ENCODE results near the gene PDK2. TPM values are rescaled to one million over a fixed set of nuclear protein-coding genes. Genes with fewer than 3 reads are reported as not detected.

PDK2 gene
- total and polyA plus RNA-seq, 9 of the 15 experiments (the other 6 are each of a cell fraction or from before 2014, with no cell fraction given) = 0.03 to 2.5 (median 1.4) TPM

GRCh38 chr17:50153650-50154575, 58.8 kb downstream of the PDK2 start (continued):
- TF ChIP-seq, protein P1, sequence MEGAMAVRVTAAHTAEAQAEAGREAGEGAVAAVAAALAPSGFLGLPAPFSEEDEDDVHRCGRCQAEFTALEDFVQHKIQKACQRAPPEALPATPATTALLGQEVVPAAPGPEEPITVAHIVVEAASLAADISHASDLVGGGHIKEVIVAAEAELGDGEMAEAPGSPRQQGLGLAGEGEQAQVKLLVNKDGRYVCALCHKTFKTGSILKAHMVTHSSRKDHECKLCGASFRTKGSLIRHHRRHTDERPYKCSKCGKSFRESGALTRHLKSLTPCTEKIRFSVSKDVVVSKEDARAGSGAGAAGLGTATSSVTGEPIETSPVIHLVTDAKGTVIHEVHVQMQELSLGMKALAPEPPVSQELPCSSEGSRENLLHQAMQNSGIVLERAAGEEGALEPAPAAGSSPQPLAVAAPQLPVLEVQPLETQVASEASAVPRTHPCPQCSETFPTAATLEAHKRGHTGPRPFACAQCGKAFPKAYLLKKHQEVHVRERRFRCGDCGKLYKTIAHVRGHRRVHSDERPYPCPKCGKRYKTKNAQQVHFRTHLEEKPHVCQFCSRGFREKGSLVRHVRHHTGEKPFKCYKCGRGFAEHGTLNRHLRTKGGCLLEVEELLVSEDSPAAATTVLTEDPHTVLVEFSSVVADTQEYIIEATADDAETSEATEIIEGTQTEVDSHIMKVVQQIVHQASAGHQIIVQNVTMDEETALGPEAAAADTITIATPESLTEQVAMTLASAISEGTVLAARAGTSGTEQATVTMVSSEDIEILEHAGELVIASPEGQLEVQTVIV (CRISPR knock-in tag; IDR thresholded peaks at IDR 0.05; ENCODE audit: borderline replicate concordance) = no peak
- TF ChIP-seq TEAD2 (tag; IDR thresholded peaks at IDR 0.05) = no peak
- TF ChIP-seq FOXA3 (CRISPR knock-in tag; conservative IDR thresholded peaks at IDR 0.05 in 1 of 2, IDR thresholded peaks at IDR 0.05 in 1 of 2) = no peak
- TF ChIP-seq LCOR (CRISPR knock-in tag; IDR thresholded peaks at IDR 0.05) = peak; percentile 70; the same call in 1 of the 2 replicates
- no peak for TF ChIP-seq ZNF655 (CRISPR knock-in tag; IDR thresholded peaks at IDR 0.05)
- TF ChIP-seq BCL6 (CRISPR knock-in tag; IDR thresholded peaks at IDR 0.05) = no peak
- TF ChIP-seq, protein P2, sequence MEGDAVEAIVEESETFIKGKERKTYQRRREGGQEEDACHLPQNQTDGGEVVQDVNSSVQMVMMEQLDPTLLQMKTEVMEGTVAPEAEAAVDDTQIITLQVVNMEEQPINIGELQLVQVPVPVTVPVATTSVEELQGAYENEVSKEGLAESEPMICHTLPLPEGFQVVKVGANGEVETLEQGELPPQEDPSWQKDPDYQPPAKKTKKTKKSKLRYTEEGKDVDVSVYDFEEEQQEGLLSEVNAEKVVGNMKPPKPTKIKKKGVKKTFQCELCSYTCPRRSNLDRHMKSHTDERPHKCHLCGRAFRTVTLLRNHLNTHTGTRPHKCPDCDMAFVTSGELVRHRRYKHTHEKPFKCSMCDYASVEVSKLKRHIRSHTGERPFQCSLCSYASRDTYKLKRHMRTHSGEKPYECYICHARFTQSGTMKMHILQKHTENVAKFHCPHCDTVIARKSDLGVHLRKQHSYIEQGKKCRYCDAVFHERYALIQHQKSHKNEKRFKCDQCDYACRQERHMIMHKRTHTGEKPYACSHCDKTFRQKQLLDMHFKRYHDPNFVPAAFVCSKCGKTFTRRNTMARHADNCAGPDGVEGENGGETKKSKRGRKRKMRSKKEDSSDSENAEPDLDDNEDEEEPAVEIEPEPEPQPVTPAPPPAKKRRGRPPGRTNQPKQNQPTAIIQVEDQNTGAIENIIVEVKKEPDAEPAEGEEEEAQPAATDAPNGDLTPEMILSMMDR (IDR thresholded peaks at IDR 0.05 in 2 of 3, conservative IDR thresholded peaks at IDR 0.05 in 1 of 3; ENCODE audit: insufficient read depth in 2 of 3, low read depth in 1 of 3, low read length in 3 of 3) = no peak
- TF ChIP-seq PRPF4 (IDR thresholded peaks at IDR 0.05; ENCODE audit: insufficient read depth, low read depth, low read length, poor library complexity, severe bottlenecking) = no peak
- TF ChIP-seq ZBED1 (IDR thresholded peaks at IDR 0.05) = no peak
- TF ChIP-seq NCOA1 (IDR thresholded peaks at IDR 0.05; ENCODE audit: low read depth) = 0 out of 2 replicates have a peak, but pooled peaks have one; percentile 46
- TF ChIP-seq FUS (optimal IDR thresholded peaks at IDR 0.05; ENCODE audit: low read depth, low read length) = no peak
- TF ChIP-seq MTF1 (CRISPR knock-in tag; IDR thresholded peaks at IDR 0.05; ENCODE audit: borderline replicate concordance) = no peak
- TF ChIP-seq, protein P3, sequence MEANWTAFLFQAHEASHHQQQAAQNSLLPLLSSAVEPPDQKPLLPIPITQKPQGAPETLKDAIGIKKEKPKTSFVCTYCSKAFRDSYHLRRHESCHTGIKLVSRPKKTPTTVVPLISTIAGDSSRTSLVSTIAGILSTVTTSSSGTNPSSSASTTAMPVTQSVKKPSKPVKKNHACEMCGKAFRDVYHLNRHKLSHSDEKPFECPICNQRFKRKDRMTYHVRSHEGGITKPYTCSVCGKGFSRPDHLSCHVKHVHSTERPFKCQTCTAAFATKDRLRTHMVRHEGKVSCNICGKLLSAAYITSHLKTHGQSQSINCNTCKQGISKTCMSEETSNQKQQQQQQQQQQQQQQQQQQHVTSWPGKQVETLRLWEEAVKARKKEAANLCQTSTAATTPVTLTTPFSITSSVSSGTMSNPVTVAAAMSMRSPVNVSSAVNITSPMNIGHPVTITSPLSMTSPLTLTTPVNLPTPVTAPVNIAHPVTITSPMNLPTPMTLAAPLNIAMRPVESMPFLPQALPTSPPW (CRISPR knock-in tag; IDR thresholded peaks at IDR 0.05) = peak; percentile 87
- TF ChIP-seq FOXM1 (IDR thresholded peaks at IDR 0.05; ENCODE audit: low read depth) = peak; percentile 45; the same call in 1 of the 2 replicates
- no peak for TF ChIP-seq FOXM1 (CRISPR knock-in tag; IDR thresholded peaks at IDR 0.05; ENCODE audit: low read depth)
- TF ChIP-seq, protein P4, sequence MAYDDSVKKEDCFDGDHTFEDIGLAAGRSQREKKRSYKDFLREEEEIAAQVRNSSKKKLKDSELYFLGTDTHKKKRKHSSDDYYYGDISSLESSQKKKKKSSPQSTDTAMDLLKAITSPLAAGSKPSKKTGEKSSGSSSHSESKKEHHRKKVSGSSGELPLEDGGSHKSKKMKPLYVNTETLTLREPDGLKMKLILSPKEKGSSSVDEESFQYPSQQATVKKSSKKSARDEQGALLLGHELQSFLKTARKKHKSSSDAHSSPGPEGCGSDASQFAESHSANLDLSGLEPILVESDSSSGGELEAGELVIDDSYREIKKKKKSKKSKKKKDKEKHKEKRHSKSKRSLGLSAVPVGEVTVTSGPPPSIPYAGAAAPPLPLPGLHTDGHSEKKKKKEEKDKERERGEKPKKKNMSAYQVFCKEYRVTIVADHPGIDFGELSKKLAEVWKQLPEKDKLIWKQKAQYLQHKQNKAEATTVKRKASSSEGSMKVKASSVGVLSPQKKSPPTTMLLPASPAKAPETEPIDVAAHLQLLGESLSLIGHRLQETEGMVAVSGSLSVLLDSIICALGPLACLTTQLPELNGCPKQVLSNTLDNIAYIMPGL (CRISPR knock-in tag; IDR thresholded peaks at IDR 0.05) = no peak
- TF ChIP-seq GATA2 (CRISPR knock-in tag; IDR thresholded peaks at IDR 0.05) = peak; percentile 51; the same call in 1 of the 2 replicates
- no peak for TF ChIP-seq ZNF507 (tag; conservative IDR thresholded peaks at IDR 0.05)

Measured in K562 (cell line).